ENCODE data around the gene PCDHA1.

Gene PCDHA1

GRCh38 chr5:140923601-140924000 lies 137.7 kb downstream of the PCDHA1 start:
- DNase-seq (ENCODE audit: low read depth): no peak

GRCh38 chr5:140925806-140926442 lies 140.0 kb downstream of the PCDHA1 start, which contains the start of gene PCDHAC1:
PCDHAC1 (plus strand) TSS chr5:140926299; CDS start chr5:140926893, 594 bp downstream.
- no peak for DNase-seq (ENCODE audit: low read depth)

DNA sequence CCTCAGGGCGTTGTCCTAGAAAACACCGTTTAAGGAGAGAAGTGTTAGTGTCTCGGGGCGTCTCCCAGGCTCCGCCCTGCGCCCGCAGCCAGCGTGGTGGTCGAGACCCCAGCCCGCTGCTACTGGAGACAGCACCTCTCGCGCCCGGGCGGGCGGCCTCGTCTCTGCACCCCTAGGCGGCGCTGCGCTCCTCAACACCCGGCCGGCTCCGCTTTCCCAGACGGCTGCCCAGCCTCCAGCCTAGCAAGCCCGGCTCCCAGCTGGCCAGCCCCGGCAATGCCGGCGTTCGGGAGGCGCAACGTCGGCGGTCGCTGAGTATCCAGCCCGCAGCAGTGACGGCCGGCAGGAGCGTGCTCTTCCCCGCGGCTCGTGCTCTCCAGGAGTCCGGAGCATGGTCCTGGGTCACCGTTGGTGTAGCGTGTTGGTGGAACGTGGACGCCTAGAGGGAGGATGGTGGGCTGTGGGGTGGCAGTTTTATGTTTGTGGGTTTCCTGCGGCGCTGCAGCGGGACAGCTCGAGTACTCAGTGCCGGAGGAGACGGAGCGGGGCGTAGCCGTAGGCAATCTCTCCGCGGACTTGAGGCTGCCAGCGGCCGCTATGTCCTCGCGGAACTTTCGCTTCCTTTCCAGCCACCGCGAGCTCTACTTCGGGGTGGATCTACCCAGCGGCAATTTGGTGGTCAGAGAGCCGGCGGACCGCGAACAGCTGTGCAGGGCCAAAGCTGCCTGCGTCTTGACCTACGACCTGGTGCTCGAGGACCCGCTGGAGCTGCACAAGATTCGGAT lies 140.7 kb downstream of the PCDHA1 start:
- DNase-seq (ENCODE audit: low read depth): no peak

GRCh38 chr5:140927228-140927573 lies 141.3 kb downstream of the PCDHA1 start:
- no peak for DNase-seq (ENCODE audit: low read depth)

GRCh38 chr5:140934964-140935606 lies 149.1 kb downstream of the PCDHA1 start:
- no peak for DNase-seq (ENCODE audit: low read depth)

GRCh38 chr5:140946578-140946977 lies 160.6 kb downstream of the PCDHA1 start:
- no peak for DNase-seq (ENCODE audit: low read depth)

DNA sequence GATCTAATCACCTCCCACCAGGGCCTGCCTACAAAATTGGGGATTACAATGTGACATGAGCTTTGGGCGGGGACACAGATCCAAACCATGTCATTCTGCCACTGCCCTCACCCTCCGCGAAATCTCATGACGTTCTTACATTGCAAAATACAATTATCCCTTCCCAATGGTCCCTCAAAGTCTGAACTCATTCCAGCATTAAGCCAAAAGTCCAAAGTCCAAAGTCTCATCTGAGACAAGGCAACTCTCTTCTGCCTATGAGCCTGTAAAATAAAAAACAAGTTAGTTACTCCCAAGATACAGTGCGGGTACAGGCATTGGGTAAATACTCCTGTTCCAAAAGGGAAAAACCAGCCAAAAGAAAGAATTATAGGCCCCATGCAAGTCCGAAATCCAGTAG lies 165.7 kb downstream of the PCDHA1 start:
- no peak for DNase-seq (ENCODE audit: low read depth)

DNA sequence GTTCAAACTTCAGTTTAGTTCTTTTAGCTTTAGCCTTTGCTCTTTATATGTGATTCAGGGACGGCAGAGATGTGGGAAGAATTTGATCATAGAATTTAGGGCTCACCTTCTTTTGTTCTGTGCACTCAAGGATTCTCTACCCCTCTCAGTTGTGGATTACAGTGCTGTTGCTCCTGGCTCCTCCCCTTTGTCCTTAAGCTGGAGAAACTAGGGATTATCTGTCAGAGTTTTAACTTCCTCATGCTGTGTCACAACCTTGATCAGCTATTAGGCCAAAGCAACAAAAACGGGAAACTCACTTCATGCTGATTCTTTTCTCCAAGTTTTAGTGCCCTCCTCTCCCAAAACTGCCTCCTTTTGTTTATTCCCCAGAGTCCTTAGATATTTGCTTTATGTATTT lies 167.3 kb downstream of the PCDHA1 start:
- no peak for DNase-seq (ENCODE audit: low read depth)

GRCh38 chr5:140962190-140962589 lies 176.2 kb downstream of the PCDHA1 start:
- no peak for DNase-seq (ENCODE audit: low read depth)

DNA sequence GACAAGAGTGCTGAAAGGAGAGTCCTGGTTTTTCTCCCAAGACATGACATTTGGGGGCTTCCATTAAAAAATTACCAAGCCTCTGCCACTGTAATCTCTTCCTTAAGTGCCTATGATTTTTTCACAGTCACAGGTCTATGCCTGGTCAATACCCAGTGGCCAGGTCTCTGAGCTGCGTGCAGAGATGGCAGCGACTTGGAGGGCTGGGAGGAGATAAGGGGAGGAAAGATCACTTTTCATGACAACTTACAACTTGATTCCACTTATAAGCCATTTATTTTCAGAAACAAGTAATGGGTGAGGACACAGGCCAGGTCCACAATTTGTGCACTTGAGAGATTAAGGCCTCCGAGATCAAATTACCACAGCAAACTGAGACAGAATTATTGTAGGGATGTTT lies 178.4 kb downstream of the PCDHA1 start:
- no peak for DNase-seq (ENCODE audit: low read depth)

GRCh38 chr5:140965905-140966292 lies 180.0 kb downstream of the PCDHA1 start:
- no peak for DNase-seq (ENCODE audit: low read depth)

GRCh38 chr5:140966293-140967225 lies 180.6 kb downstream of the PCDHA1 start, which contains the start of gene PCDHAC2:
PCDHAC2 (plus strand) TSS chr5:140966476; CDS start chr5:140966767, 291 bp downstream.
- no peak for DNase-seq (ENCODE audit: low read depth)

DNA sequence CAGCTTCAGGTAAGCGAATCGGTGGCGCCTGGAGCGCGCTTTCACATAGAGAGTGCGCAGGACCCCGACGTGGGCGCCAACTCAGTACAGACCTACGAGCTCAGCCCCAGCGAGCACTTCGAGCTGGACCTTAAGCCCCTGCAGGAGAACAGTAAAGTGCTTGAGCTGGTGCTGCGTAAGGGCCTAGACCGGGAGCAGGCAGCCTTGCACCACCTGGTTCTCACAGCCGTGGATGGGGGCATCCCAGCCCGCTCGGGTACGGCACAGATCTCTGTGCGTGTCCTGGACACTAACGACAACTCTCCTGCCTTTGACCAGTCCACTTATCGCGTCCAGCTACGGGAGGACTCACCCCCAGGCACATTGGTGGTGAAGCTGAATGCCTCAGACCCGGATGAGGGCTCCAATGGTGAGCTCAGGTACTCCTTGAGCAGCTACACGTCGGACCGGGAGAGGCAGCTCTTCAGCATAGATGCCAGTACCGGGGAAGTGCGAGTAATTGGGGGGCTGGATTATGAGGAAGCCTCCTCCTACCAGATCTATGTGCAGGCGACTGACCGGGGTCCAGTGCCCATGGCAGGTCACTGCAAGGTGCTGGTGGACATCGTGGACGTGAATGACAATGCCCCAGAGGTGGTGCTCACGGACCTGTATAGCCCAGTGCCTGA lies 181.4 kb downstream of the PCDHA1 start:
- DNase-seq (ENCODE audit: low read depth): no peak

DNA sequence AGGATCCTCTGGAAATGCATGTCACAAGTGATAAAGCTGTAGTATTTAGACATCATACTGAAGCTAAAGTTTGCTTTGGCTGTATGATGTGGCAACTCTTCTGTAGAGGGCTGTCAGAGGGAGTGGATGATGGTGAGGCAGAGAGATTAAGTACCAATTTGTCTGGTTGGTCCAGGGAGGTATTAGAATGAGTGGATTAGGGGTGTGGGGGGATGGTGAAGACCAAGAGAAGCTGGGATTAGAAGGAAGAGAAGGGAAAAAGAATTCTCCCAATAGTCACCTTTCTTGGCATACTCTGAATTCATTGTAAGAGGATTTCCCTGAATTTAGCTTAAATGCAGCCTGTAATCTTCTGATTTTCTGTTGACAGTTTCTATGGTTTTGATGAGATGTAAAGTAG lies 183.9 kb downstream of the PCDHA1 start:
- DNase-seq (ENCODE audit: low read depth): no peak

DNA sequence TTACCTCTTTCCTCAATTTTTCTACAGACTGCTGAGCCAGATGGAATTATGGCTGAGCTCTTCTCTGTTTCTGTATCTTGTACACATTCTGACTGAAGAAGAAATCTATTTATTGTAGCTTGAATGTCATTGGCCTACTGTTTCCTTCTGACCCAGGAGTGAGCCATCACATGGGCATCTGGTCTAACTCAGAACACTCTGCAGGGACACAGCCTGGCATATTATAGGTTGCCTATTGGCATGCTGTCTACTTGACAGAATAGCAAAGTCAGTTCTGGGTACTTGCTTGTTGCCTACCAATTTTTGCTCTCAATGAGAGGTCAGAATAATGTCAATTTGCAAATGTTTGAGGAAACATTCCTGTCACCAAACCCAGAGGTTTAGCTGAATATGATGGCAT lies 187.6 kb downstream of the PCDHA1 start:
- no peak for DNase-seq (ENCODE audit: low read depth)

GRCh38 chr5:140977003-140977402 lies 191.1 kb downstream of the PCDHA1 start:
- DNase-seq (ENCODE audit: low read depth): no peak

- DNase-seq (ENCODE audit: low read depth): no peak
These were observed 192.3 kb downstream of the PCDHA1 start for GRCh38 chr5:140978260-140978659.

DNA sequence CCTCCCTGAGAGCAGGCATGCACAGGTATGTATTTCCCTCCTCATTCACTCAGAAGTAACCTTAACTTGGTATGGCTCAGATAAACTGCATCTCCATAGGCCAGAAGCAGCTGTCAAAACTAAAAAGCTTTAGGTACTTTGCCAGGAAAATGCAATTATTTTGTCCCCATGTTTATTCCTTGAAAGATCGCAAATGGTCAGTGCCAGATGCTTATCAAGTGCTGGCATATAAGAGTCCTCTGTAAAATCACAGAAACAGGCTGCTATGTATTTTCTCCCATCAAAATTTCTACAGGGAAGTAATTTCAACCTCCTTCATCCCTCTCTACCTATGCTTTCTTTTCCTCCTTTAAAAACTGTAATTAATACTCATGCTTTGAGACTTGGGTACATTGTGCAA lies 193.0 kb downstream of the PCDHA1 start:
- DNase-seq (ENCODE audit: low read depth): no peak

DNA sequence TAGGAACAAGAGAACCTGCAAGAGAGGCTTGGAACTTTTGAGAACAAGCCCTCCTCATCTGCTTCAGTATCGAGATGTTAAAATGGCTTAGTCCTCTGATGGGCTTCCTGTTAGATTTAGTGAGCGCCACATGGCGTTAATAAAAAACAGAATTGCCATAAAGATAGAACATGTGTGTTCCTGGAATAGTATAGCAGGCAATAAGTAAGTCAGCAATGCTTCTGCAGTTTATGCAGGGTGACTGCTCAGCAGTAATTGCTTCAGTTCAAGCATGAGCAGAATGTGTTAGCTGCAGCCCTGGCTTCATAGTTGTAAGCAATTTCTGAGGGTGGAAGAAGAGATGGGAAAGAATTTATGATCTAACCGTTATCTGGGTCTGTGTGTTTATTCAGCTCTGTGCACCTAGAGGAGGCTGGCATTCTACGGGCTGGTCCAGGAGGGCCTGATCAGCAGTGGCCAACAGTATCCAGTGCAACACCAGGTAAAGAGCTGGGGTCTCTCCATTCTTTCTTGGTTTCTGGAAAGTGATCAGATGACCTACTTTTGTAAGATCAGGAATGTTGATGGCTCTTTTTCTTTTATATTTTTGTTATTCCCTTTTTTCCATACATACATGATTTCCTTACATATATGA lies 196.3 kb downstream of the PCDHA1 start:
- no peak for DNase-seq (ENCODE audit: low read depth)

DNA sequence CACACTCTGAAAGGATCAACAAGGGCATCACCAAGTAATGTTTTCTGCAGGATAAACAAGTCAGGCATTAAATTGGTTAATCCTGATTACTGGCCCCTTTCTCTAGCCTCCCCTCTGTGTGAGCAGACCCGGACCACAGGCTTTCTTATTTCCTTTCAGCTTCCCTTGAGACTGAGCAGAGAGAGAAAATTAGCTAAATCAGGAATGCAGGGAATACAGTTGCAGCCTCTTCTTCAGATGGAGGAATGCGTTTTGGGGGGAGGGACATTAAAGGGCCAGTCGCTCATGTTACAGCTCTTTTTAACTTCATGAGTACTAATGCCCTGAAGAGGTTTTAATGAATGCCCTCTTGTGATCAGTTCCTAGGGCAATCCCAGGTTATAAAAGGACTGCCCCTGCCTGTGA lies 200.2 kb downstream of the PCDHA1 start:
- no peak for DNase-seq (ENCODE audit: low read depth)

DNA sequence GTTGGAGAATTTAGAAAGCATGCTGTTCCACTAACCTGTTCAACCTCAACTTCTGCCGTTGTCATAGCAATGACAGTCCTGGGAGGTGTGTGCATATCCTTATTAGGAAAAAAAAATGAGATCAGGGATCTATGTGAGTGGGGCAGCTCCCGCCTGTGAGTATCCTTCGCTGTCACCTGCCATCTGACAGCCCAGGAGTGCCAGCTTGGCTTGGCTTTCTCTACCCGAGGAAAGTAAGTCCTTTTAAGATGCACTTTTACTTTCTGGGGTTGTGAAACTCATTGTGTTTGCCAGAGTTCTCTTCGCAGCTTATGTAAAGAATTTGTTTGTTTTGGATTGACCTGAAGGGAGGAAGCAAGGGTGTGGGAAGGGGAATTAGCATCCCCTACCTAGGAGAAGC lies 202.2 kb downstream of the PCDHA1 start:
- no peak for DNase-seq (ENCODE audit: low read depth)
